ENCODE data around the gene ADAM22. TPM values are rescaled to one million over a fixed set of nuclear protein-coding genes. Genes with fewer than 3 reads are reported as not detected.
A peak's percentile ranks its signal among the peaks of the same experiment; 100 is the strongest.

ADAM22 gene
- total RNA-seq, 1 donor from 2014 or later: under 0.01 TPM

DNA sequence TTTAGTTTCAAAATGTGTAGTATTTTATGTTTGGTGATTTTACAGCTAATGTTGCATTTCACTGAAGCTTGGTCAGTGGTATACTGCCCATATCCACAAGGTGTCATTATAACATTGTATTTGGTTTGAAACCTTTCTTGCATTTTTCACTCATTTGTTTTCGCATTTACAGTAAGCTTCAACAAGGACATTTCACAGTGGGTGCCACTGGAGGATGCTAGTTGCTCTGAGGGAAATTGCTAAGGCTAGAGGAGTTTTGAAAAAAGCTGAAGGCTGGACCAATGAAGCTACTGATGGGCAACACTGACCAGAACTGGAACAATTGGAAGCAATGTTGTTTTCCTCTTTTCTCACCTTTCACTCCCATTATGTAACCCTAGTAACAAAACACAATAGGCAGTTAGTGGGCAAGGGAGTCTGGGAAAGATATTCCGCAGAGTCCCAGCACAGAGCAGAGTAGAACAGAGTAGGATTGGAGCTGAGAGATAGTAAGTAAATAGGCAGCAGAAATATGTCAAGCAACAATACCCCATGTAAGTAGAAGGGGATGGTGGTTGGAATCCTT is 309.4 kb downstream of the ADAM22 start:
- FAIRE-seq (no peak), DNase-seq (ENCODE audit: low read depth) (peak; percentile 74)
- Histone ChIP-seq H3K4me3 (ENCODE audit: low read depth, low read length) (no peak overlapping the region), H3K36me3 (ENCODE audit: control insufficient read depth, insufficient read depth, low read length) (no peaks in the 10 kb centered on the region), H3K27me3 (ENCODE audit: control insufficient read depth, insufficient read depth, low read length) (no peaks in the 10 kb centered on the region)
- TF ChIP-seq, protein P1, sequence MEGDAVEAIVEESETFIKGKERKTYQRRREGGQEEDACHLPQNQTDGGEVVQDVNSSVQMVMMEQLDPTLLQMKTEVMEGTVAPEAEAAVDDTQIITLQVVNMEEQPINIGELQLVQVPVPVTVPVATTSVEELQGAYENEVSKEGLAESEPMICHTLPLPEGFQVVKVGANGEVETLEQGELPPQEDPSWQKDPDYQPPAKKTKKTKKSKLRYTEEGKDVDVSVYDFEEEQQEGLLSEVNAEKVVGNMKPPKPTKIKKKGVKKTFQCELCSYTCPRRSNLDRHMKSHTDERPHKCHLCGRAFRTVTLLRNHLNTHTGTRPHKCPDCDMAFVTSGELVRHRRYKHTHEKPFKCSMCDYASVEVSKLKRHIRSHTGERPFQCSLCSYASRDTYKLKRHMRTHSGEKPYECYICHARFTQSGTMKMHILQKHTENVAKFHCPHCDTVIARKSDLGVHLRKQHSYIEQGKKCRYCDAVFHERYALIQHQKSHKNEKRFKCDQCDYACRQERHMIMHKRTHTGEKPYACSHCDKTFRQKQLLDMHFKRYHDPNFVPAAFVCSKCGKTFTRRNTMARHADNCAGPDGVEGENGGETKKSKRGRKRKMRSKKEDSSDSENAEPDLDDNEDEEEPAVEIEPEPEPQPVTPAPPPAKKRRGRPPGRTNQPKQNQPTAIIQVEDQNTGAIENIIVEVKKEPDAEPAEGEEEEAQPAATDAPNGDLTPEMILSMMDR (IDR thresholded peaks at IDR 0.05; ENCODE audit: insufficient read depth, low read length, severe bottlenecking): peak; percentile 57

DNA sequence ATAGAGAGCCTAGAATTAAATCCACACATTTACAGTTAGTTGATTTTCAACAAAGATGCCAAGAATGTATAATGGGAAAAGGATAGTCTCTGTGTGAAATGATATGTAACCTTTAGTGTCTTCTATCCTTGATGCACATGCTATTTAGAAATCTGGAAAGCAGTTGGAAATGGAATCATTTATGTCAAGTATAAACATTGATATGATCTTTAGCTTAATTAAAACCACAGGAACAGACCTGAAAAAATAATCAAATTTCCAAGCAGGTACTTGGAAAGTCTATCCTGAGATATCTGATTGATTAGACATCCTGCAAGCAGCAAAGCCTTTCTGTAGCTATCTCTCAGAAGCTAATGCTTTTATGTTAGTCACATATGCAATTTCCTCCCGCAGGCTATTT is 310.2 kb downstream of the ADAM22 start:
- TF ChIP-seq, protein P1 (IDR thresholded peaks at IDR 0.05; ENCODE audit: insufficient read depth, low read length, severe bottlenecking): no peak

More for the DNA sequence above, 310.2 kb downstream of the ADAM22 start:
- Histone ChIP-seq H3K27me3 (ENCODE audit: control insufficient read depth, insufficient read depth, low read length) (no peaks in the 10 kb centered on the region), H3K36me3 (ENCODE audit: control insufficient read depth, insufficient read depth, low read length) (no peaks in the 10 kb centered on the region), H3K4me3 (ENCODE audit: low read depth, low read length) (no peak overlapping the region)
- DNase-seq (ENCODE audit: low read depth): no peak
- FAIRE-seq: no peak

Other genes with a start within 250 kb of the ADAM22 start
- gene SLC25A40, start 57.9 kb upstream of the ADAM22 start, total RNA-seq: 2.6 and 3.9 TPM in 2 replicates
- gene DBF4, start 57.8 kb upstream of the ADAM22 start, total RNA-seq: 5.8 and 9.7 TPM in 2 replicates

Data from bronchial epithelial cell (primary cell).